Kidney epithelial cell (primary cell): ENCODE data around the gene PACRG. TPM values are rescaled to one million over a fixed set of nuclear protein-coding genes. Genes with fewer than 3 reads are reported as not detected.

Source experiments
- DNase-seq: peaks from one replicate; pipeline ENCODE4 v3.0.0-alpha.2; 2010; ENCODE audit warnings: low read depth
- H3K27me3 ChIP-seq: 2 replicates; pipeline ENCODE4 v1.6.0; 2011; ENCODE audit warnings: low read length; ENCODE audit not compliant: control insufficient read depth, insufficient read depth
- H3K36me3 ChIP-seq: 2 replicates; pipeline ENCODE4 v1.5.1; 2011; ENCODE audit warnings: low read length; ENCODE audit not compliant: control insufficient read depth, insufficient read depth
- H3K4me3 ChIP-seq: 2 replicates; pipeline ENCODE4 v1.5.1; 2011; ENCODE audit warnings: low read depth, mild to moderate bottlenecking, control low read depth, low read length
- CTCF ChIP-seq: IDR thresholded peaks from 2 replicates; pipeline ENCODE4 v1.5.1; 2011; ENCODE audit warnings: mild to moderate bottlenecking, moderate library complexity, low read length, control low read depth, inconsistent platforms; ENCODE audit not compliant: insufficient read depth, poor library complexity, severe bottlenecking
- total RNA-seq: library from RNA; depleted of rRNA; stranded (reverse); fragments of >200 nt; gene quantifications from 2 replicates; pipeline ENCODE4 v1.2.3, GENCODE V29; 2015

Gene PACRG
- total RNA-seq, 1 donor from 2014 or later: 0.29 TPM

DNA sequence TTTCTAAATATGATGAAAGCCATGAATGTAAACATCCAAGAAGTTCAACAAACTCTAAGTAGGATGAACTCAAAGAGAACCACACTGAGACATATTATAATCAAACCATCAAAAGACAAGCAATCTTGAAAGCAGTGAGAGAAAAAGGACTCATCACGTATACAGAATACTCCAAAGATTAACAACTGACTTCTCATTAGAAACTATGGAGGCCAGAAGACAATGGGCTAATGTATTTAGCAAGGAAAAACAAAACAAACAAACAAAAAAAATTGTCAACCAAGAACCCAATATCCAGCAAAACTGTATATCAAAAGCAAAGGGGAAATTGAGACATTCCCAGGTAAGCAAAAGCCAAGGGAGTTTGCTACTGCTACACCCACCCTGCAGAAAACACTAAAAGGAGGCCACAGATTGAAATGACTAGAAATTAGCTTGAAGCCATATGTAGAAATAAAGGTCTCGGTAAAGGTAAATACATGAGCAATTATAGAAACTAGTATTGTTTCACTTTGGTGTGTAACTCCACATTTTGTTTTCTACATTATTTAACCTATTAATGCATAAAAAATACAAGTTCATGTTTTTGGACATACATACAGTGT is 385.7 kb downstream of the PACRG start:
- DNase-seq: no peak
- TF ChIP-seq CTCF: no peak
- Histone ChIP-seq H3K4me3 (no peak overlapping the region), H3K27me3 (no peaks in the 10 kb centered on the region), H3K36me3 (no peaks in the 10 kb centered on the region)

GRCh38 chr6:163118941-163119340 is 391.2 kb downstream of the PACRG start:
- H3K4me3 ChIP-seq: no peak overlapping the region
- no peaks in the 10 kb centered on the region for H3K36me3 ChIP-seq
- DNase-seq: no peak
- no peak for TF ChIP-seq CTCF
- no peaks in the 10 kb centered on the region for H3K27me3 ChIP-seq

DNA sequence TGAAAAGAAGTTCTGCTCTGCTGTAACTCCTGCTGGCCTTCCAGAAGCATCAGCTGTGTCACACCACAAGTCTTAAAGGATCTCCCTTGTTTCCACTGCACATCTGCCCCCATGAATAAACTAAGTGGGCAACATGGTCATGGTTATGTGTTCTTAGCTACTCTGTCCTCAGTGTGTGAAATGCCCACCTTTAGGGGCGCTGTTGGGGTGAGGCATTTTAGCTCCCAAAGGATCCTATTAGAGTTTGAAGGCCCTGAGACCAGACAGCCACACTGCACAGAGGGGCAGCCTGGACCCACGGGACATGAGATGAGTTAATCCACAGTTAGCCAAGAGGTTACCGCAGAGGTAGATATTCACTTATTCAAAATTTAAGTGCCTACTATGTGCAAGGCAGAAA is 392.4 kb downstream of the PACRG start:
- DNase-seq: no peak
- no peaks in the 10 kb centered on the region for H3K36me3 ChIP-seq
- H3K27me3 ChIP-seq: no peaks in the 10 kb centered on the region
- no peak for TF ChIP-seq CTCF
- no peak overlapping the region for H3K4me3 ChIP-seq

DNA sequence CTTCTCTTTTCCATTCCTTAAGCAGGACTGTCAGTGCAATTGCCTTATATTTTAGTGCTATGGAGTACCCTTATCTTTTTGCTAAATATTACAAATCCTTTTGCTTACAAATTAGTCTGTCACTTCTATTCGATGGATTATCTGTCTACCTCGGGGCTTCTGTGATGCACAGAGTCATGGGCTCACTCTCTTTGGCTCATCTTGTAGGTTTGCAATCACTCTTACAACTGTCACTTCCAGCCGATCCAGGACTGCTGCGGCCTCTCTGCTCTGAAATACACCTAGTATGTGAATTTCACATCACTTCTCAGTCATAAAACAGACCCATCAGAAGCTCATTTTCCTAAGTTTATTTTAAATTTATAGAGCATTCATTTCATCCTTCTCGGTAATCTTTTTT is 393.5 kb downstream of the PACRG start:
- Histone ChIP-seq H3K4me3 (no peak overlapping the region), H3K27me3 (no peaks in the 10 kb centered on the region), H3K36me3 (no peaks in the 10 kb centered on the region)
- TF ChIP-seq CTCF: no peak
- no peak for DNase-seq

DNA sequence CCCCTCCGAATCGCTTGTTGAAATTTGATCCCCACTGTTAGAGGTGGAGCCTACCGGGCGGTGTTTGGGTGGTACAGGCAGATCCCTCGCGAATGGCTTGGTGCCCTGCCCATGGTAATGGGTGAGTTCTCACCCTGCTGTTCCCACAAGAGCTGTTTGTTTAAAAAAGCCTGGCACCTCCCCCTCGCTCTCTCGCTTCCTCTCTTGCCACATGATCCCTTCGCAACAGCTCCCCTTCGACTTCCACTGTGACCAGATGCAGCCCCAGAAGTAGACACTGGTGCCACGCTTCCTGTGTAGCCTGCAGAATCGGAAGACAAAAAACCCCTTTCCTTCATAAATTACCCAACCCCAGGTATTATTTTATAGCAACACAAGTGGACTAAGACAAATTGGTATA is 394.6 kb downstream of the PACRG start:
- H3K27me3 ChIP-seq: no peaks in the 10 kb centered on the region
- no peak for DNase-seq
- H3K4me3 ChIP-seq: no peak overlapping the region
- no peak for TF ChIP-seq CTCF
- no peaks in the 10 kb centered on the region for H3K36me3 ChIP-seq

GRCh38 chr6:163123098-163123497 is 395.3 kb downstream of the PACRG start:
- Histone ChIP-seq H3K27me3 (no peaks in the 10 kb centered on the region), H3K4me3 (no peak overlapping the region), H3K36me3 (no peaks in the 10 kb centered on the region)
- DNase-seq: no peak
- no peak for TF ChIP-seq CTCF
